B cell (primary cell): ENCODE results near the gene NOTCH3.

Source experiments
- EZH2 ChIP-seq: IDR thresholded peaks from 2 replicates; pipeline ENCODE4 v1.6.1; 2012; ENCODE audit warnings: borderline replicate concordance, low read depth, mild to moderate bottlenecking, moderate library complexity, low read length; ENCODE audit not compliant: insufficient read depth, poor library complexity, severe bottlenecking
- TF ChIP-seq, protein P1 (sequence below): fragments of 200-600 bp; IDR thresholded peaks from one replicate; pipeline ENCODE4 v1.8.0; 2022; ENCODE audit warnings: antibody characterized with exemption, mild to moderate bottlenecking

- TF ChIP-seq, protein P1, sequence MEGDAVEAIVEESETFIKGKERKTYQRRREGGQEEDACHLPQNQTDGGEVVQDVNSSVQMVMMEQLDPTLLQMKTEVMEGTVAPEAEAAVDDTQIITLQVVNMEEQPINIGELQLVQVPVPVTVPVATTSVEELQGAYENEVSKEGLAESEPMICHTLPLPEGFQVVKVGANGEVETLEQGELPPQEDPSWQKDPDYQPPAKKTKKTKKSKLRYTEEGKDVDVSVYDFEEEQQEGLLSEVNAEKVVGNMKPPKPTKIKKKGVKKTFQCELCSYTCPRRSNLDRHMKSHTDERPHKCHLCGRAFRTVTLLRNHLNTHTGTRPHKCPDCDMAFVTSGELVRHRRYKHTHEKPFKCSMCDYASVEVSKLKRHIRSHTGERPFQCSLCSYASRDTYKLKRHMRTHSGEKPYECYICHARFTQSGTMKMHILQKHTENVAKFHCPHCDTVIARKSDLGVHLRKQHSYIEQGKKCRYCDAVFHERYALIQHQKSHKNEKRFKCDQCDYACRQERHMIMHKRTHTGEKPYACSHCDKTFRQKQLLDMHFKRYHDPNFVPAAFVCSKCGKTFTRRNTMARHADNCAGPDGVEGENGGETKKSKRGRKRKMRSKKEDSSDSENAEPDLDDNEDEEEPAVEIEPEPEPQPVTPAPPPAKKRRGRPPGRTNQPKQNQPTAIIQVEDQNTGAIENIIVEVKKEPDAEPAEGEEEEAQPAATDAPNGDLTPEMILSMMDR: no peak
- no peak for TF ChIP-seq EZH2
Observed at GRCh38 chr19:15244106-15244803, 43.5 kb upstream of the NOTCH3 start.
